Stimulated activated naive CD8-positive, alpha-beta T cell treated with anti-CD3 and anti-CD28 coated beads, Interleukin-15, Interleukin-2, amounts not matched to agents 100 U/mL and 50 U/mL, for 24 hours (primary cell): ENCODE data around the gene CDCA7.
"Not testable (repeated sequence)": the region's sequence is repeated elsewhere in the genome, so short reads cannot be mapped to it uniquely, and the experiment has no call there.

ENCODE experiments used
- ATAC-seq: fragments of 150-1000 bp; cut with Tn5 transposase; one replicate; pipeline ENCODE4 v1.10.0; 2021
- DNase-seq: peaks from one replicate; pipeline ENCODE4 v3.0.0; 2021

The CDCA7 gene

GRCh38 chr2:173354582-173355131 lies at the start of gene CDCA7:
TSS of gene CDCA7 (plus strand) at chr2:173354872. CDS start at chr2:173354964, 92 bp downstream.
- peak; percentile 74 for ATAC-seq
- DNase-seq: peak; percentile 80

- no peak for DNase-seq
- ATAC-seq: no peak
Observed at GRCh38 chr2:173305303-173305702, 49.4 kb upstream of the CDCA7 start.

GRCh38 chr2:173307293-173307692 lies 47.4 kb upstream of the CDCA7 start:
- ATAC-seq (no peak), DNase-seq (no peak)

GRCh38 chr2:173309370-173309769 lies 45.3 kb upstream of the CDCA7 start:
- not testable (repeated sequence) for DNase-seq, ATAC-seq

- ATAC-seq (no peak), DNase-seq (no peak)
Observed at GRCh38 chr2:173311844-173312606, 42.6 kb upstream of the CDCA7 start.

- DNase-seq: no peak
- ATAC-seq: no peak
Observed at GRCh38 chr2:173323371-173323770, 31.3 kb upstream of the CDCA7 start.

- DNase-seq (no peak), ATAC-seq (no peak)
Observed at GRCh38 chr2:173326806-173327205, 27.9 kb upstream of the CDCA7 start.

GRCh38 chr2:173327421-173327820 lies 27.3 kb upstream of the CDCA7 start:
- ATAC-seq (no peak), DNase-seq (no peak)

- not testable (repeated sequence) for ATAC-seq
Observed at GRCh38 chr2:173333003-173333402, 21.7 kb upstream of the CDCA7 start.

GRCh38 chr2:173339807-173340206 lies 14.9 kb upstream of the CDCA7 start:
- ATAC-seq (no peak), DNase-seq (no peak)

More at GRCh38 chr2:173333003-173333402, 21.7 kb upstream of the CDCA7 start:
- DNase-seq: not testable (repeated sequence)

GRCh38 chr2:173343921-173344320 lies 10.8 kb upstream of the CDCA7 start:
- ATAC-seq (no peak), DNase-seq (no peak)

- no peak for ATAC-seq
- DNase-seq: no peak
Observed at GRCh38 chr2:173346035-173346434, 8.6 kb upstream of the CDCA7 start.

GRCh38 chr2:173347305-173348168 lies 7.1 kb upstream of the CDCA7 start:
- no peak for ATAC-seq
- no peak for DNase-seq

- ATAC-seq (no peak), DNase-seq (no peak)
Observed at GRCh38 chr2:173349287-173349686, 5.4 kb upstream of the CDCA7 start.

- DNase-seq (no peak), ATAC-seq (no peak)
Observed at GRCh38 chr2:173350383-173350782, 4.3 kb upstream of the CDCA7 start.

- ATAC-seq (no peak), DNase-seq (no peak)
Observed at GRCh38 chr2:173351879-173352278, 2.8 kb upstream of the CDCA7 start.

GRCh38 chr2:173353556-173353955 lies 1.1 kb upstream of the CDCA7 start:
- DNase-seq (no peak), ATAC-seq (no peak)

GRCh38 chr2:173354073-173354581 lies 545 bp upstream of the CDCA7 start:
- DNase-seq (no peak), ATAC-seq (peak; percentile 73)

- peak; percentile 48 for DNase-seq
- peak; percentile 10 for ATAC-seq
Observed at GRCh38 chr2:173355132-173355865, 627 bp downstream of the CDCA7 start.

- peak; percentile 57 for DNase-seq
- no peak for ATAC-seq
Observed at GRCh38 chr2:173355866-173356508, 1.3 kb downstream of the CDCA7 start.

- ATAC-seq (no peak), DNase-seq (no peak)
Observed at GRCh38 chr2:173357346-173357745, 2.7 kb downstream of the CDCA7 start.
